ENCODE data around the gene BCAT1. TPM values are rescaled to one million over a fixed set of nuclear protein-coding genes. Genes with fewer than 3 reads are reported as not detected.

BCAT1 gene
- total RNA-seq, 2 donors from 2014 or later = 4.2 to 7.4 TPM

DNA sequence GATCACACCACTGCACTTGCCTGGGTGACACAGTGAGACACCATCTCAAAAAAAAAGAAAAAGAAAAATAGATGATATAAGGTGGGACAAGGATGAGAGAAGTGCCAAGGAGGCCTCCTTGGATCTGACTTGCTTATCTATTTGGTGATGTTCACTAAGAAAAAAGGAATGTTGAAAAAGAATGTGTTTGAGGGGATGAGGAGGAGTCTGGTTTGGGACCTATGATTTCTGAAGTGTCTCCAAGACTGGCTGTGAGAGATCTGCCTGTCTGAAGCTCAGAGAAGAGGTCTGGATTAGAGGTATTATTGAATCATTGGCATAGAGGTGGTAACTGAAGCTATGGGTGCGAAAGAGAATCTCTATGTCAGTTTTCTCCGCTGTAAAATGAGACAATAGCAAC, 42.8 kb downstream of the BCAT1 start:
- no peak for DNase-seq
- intact Hi-C loops (cut with DNase I) = no loop called here
- Histone ChIP-seq H3K9me3 (no peaks in the 10 kb centered on the region), H3K4me3 (no peak overlapping the region), H3K4me1 (no peaks in the 10 kb centered on the region), H3K27ac (no peak overlapping the region), H3K9ac (ENCODE audit: low read depth in 2 of 2, low read length in 2 of 2) (no peak overlapping the region), H3K27me3 (no peaks in the 10 kb centered on the region), H3K36me3 (no peaks in the 10 kb centered on the region)
- no peak for TF ChIP-seq CTCF (IDR thresholded peaks at IDR 0.05)

DNA sequence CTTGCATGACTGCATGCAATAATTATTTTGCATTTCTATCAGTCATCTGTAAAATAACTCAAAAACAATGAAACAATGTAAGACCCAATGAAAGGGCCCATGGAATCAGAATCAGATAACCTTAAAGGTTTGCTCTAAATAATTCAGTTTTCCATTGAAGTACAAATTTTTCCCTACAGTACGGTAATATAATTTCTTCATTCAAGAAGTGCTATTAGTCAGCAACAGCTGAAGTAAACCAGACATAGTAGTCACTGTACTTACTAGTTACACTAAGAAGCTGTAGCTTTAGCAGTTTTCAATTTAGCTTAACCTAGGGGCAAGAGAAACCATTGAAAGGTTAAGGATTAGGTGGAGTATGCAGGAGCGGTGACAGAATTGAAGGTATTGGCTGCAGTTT, 43.5 kb downstream of the BCAT1 start:
- no peak for TF ChIP-seq CTCF (IDR thresholded peaks at IDR 0.05)
- no peak for DNase-seq
- no peaks in the 10 kb centered on the region for H3K36me3 ChIP-seq
- no peak overlapping the region for H3K4me3 ChIP-seq
- H3K9me3 ChIP-seq = no peaks in the 10 kb centered on the region
- no peak overlapping the region for H3K27ac ChIP-seq
- H3K27me3 ChIP-seq = no peaks in the 10 kb centered on the region
- no peak overlapping the region for H3K9ac ChIP-seq (ENCODE audit: low read depth in 2 of 2, low read length in 2 of 2)
- intact Hi-C loops (cut with DNase I) = no loop called here
- no peaks in the 10 kb centered on the region for H3K4me1 ChIP-seq

- intact Hi-C loops (cut with DNase I) = no loop called here
- no peak for TF ChIP-seq CTCF (IDR thresholded peaks at IDR 0.05)
- Histone ChIP-seq H3K4me1 (no peaks in the 10 kb centered on the region), H3K9me3 (no peaks in the 10 kb centered on the region), H3K27me3 (no peaks in the 10 kb centered on the region), H3K36me3 (no peaks in the 10 kb centered on the region), H3K4me3 (no peak overlapping the region), H3K27ac (no peak overlapping the region), H3K9ac (ENCODE audit: low read depth in 2 of 2, low read length in 2 of 2) (no peak overlapping the region)
- no peak for DNase-seq
Measured at GRCh38 chr12:24904871-24905270, 44.0 kb downstream of the BCAT1 start.

GRCh38 chr12:24903329-24904088, 45.4 kb downstream of the BCAT1 start:
- H3K36me3 ChIP-seq = no peaks in the 10 kb centered on the region
- H3K4me1 ChIP-seq = no peaks in the 10 kb centered on the region
- intact Hi-C loops (cut with DNase I) = no loop called here
- H3K27me3 ChIP-seq = no peaks in the 10 kb centered on the region
- no peaks in the 10 kb centered on the region for H3K9me3 ChIP-seq
- peak overlapping the region in 1 of 2 donors; percentile 30 for H3K9ac ChIP-seq (ENCODE audit: low read depth in 2 of 2, low read length in 2 of 2)
- H3K27ac ChIP-seq = no peak overlapping the region
- DNase-seq = no peak
- TF ChIP-seq CTCF (IDR thresholded peaks at IDR 0.05) = no peak
- H3K4me3 ChIP-seq = peak overlapping the region; percentile 28

DNA sequence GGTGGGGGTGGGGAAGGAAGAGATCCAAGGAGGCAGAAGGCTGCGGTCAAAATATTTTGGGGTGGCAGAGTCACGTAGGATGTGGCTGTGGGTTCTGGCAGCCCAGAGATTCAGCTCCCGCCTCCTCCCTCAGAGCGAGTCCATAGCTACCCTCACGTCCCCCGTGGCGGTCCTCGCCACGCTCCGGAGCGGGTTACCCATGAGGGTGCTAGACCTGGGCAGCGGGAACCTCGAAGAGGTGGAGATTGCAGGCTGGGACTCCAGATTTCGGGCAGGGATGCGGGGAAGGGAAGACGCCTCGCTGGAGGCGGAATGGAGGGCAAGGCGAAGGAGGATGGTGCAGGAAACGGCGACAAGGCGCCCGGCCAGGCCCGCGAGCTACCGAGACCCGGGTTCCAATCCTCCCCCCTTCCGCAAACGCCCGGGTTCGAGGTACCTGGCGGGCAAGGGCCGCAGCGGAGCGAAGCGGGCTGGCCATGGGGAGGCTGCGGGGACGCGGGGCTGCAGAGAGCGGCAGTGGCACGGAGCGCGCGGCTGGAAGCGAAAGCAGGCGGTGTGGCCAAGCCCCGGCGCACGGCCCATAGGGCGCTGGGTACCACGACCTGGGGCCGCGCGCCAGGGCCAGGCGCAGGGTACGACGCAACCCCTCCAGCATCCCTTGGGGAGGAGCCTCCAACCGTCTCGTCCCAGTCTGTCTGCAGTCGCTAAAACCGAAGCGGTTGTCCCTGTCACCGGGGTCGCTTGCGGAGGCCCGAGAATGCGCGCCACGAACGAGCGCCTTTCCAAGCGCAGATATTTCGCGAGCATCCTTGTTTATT, 46.2 kb downstream of the BCAT1 start:
- Histone ChIP-seq H3K4me1 (no peaks in the 10 kb centered on the region), H3K4me3 (peak overlapping the region; percentile 28), H3K9ac (ENCODE audit: low read depth in 2 of 2, low read length in 2 of 2) (peak overlapping the region in 1 of 2 donors; percentile 30), H3K27ac (no peak overlapping the region), H3K27me3 (no peaks in the 10 kb centered on the region), H3K36me3 (no peaks in the 10 kb centered on the region), H3K9me3 (no peaks in the 10 kb centered on the region)
- no peak for DNase-seq
- intact Hi-C loops (cut with DNase I) = no loop called here
- no peak for TF ChIP-seq CTCF (IDR thresholded peaks at IDR 0.05)

Measured in colonic mucosa (tissue), 4 donors.